A673 (cell line): Measurements from ENCODE around the gene OSBPL6. TPM values are rescaled to one million over a fixed set of nuclear protein-coding genes. Genes with fewer than 3 reads are reported as not detected.

Experiments
- BruUV-seq: library from RNA; stranded (reverse); fragments of 400-500 nt; replicated peaks from 2 replicates; lab custom pipeline; 2021; lab: Mats Ljungman, UMichigan
- CTCF ChIA-PET: fragments of 300-600 bp; sonication (Branson Sonifier 250); formaldehyde crosslinking; loops from one replicate; lab custom pipeline; 2022; ENCODE audit warnings: antibody characterized with exemption; lab: Charles Lee
- POLR2A ChIA-PET: fragments of 300-600 bp; sonication (Branson Sonifier 250); formaldehyde crosslinking; loops from one replicate; lab custom pipeline; 2022; ENCODE audit warnings: antibody characterized with exemption; ENCODE audit not compliant: low non-redundant PET; lab: Charles Lee
- DNase-seq: peaks from one replicate; pipeline ENCODE4 v3.0.0-alpha.2; 2015; ENCODE audit warnings: low spot score
- H3K27ac ChIP-seq: fragments of 200-600 bp; sonication (generic); 2 replicates; pipeline ENCODE4 v1.5.1; 2016; ENCODE audit warnings: mixed run types, low read depth, mild to moderate bottlenecking, mixed read lengths, antibody characterized with exemption, low read length; ENCODE audit not compliant: poor library complexity, severe bottlenecking
- H3K27me3 ChIP-seq: fragments of 200-600 bp; sonication (generic); replicated peaks from 2 replicates; pipeline ENCODE4 v1.6.1; 2017; ENCODE audit warnings: mixed run types, low read depth, mild to moderate bottlenecking, mixed read lengths, antibody characterized with exemption, low read length; ENCODE audit not compliant: insufficient read depth, poor library complexity
- H3K36me3 ChIP-seq: fragments of 200-600 bp; sonication (generic); 2 replicates; pipeline ENCODE4 v1.6.1; 2016; ENCODE audit warnings: mixed run types, mild to moderate bottlenecking, mixed read lengths, antibody characterized with exemption, low read length; ENCODE audit not compliant: insufficient read depth, poor library complexity, severe bottlenecking
- H3K4me1 ChIP-seq: fragments of 200-600 bp; sonication (generic); 2 replicates; pipeline ENCODE4 v1.6.1; 2017; ENCODE audit warnings: mixed run types, mild to moderate bottlenecking, mixed read lengths, antibody characterized with exemption, low read length; ENCODE audit not compliant: insufficient read depth, poor library complexity, severe bottlenecking
- H3K4me3 ChIP-seq: fragments of 200-600 bp; sonication (generic); 2 replicates; pipeline ENCODE4 v1.5.1; 2016; ENCODE audit warnings: low read depth, mixed run types, mild to moderate bottlenecking, mixed read lengths, low read length; ENCODE audit not compliant: poor library complexity, severe bottlenecking
- H3K9me3 ChIP-seq: fragments of 200-600 bp; sonication (generic); 2 replicates; pipeline ENCODE4 v1.6.1; 2016; ENCODE audit warnings: mixed run types, low read depth, mild to moderate bottlenecking, mixed read lengths, antibody characterized with exemption, low read length; ENCODE audit not compliant: poor library complexity, severe bottlenecking
- EZH2 ChIP-seq: fragments of 200-600 bp; sonication (generic); IDR thresholded peaks from 2 replicates; pipeline ENCODE4 v1.6.1; 2017; ENCODE audit warnings: borderline replicate concordance, low read depth, mild to moderate bottlenecking, mixed read lengths, antibody characterized with exemption, low read length; ENCODE audit not compliant: poor library complexity, severe bottlenecking
- intact Hi-C: fragments of 100-400 bp; cut with micrococcal nuclease; formaldehyde crosslinking; loops from one replicate; pipeline ENCODE4 v1.10.0; 2022; ENCODE audit not compliant: unreplicated experiment
- total RNA-seq: library from RNA; stranded (reverse); gene quantifications from 2 replicates; pipeline ENCODE4 v1.2.3, GENCODE V29; 2021
- TF ChIP-seq, protein P1 (sequence below): fragments of 300-800, 200-600 bp; sonication (generic); conservative IDR thresholded peaks from 2 replicates; pipeline ENCODE4 v1.5.1; 2017; ENCODE audit warnings: low read depth, mild to moderate bottlenecking, antibody characterized with exemption, low read length, moderate library complexity, mixed read lengths

The OSBPL6 gene
- total RNA-seq, 1 experiment from 2014 or later: 19.3 TPM

DNA sequence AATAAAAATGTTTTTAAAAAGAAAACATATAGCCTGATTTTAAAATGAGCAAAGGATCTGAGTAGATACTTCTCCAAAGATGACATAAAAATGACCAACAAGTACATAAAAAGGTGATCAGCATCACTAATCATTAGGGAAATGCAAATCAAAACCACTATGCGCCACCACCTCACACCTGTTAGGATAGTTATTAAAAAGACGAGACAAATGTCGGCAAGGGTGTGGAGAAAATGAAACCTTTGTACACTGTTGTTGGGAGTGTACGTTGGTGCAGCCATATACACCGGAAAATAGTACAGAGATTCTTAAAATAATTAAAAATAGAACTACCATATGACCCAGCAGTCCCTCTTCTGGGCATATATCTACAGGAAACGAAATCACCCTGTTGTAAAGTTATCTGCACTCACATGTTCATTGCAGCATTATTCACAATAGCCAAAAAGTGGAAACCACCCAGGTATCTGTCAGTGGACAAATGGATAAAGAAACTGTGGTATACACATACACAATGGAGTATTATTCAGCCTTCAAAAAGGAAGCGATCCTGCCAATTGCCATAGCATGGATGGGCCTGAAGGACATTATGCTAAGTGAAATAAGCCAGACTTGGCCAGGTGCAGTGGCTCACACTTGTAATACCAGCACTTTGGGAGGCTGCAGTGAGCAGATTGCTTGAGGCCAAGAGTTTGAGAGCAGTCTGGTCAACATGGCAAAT is 165.0 kb downstream of the OSBPL6 start:
- POLR2A ChIA-PET: interaction anchor here (0.7 kb wide), 1 partner anchor 17 kb away, joined by 5 read pairs; no protein-coding TSS in a partner anchor
- Histone ChIP-seq H3K36me3 (no peaks in the 10 kb centered on the region), H3K27ac (no peak overlapping the region), H3K9me3 (no peaks in the 10 kb centered on the region), H3K4me1 (no peaks in the 10 kb centered on the region), H3K27me3 (no peaks in the 10 kb centered on the region), H3K4me3 (no peak overlapping the region)
- intact Hi-C loops: no loop called here
- CTCF ChIA-PET: no interaction called here
- no peak for DNase-seq
- BruUV-seq: no TSS peak
- TF ChIP-seq EZH2: no peak
- TF ChIP-seq, protein P1, sequence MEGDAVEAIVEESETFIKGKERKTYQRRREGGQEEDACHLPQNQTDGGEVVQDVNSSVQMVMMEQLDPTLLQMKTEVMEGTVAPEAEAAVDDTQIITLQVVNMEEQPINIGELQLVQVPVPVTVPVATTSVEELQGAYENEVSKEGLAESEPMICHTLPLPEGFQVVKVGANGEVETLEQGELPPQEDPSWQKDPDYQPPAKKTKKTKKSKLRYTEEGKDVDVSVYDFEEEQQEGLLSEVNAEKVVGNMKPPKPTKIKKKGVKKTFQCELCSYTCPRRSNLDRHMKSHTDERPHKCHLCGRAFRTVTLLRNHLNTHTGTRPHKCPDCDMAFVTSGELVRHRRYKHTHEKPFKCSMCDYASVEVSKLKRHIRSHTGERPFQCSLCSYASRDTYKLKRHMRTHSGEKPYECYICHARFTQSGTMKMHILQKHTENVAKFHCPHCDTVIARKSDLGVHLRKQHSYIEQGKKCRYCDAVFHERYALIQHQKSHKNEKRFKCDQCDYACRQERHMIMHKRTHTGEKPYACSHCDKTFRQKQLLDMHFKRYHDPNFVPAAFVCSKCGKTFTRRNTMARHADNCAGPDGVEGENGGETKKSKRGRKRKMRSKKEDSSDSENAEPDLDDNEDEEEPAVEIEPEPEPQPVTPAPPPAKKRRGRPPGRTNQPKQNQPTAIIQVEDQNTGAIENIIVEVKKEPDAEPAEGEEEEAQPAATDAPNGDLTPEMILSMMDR: no peak

DNA sequence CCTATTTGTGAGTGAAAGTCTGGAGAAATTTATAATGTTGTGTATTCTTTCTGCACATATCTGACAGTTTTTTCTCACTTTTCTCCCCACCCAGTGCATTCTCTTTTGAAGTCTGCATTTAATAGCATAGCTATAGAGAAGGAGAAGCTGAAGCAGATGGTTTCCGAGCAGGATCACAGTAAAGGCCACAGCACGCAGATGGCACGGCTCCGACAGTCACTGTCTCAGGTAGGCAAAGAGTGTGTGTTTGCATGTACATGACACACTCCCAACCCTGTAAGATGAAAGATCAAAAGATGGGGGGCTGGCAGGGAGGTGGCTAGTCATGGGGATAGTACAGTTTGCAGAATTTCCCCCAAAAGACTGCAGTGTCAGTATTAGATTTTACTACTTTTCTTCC is 167.3 kb downstream of the OSBPL6 start:
- intact Hi-C loops: no loop called here
- TF ChIP-seq EZH2: no peak
- TF ChIP-seq, protein P1: no peak
- H3K27me3 ChIP-seq: no peaks in the 10 kb centered on the region
- no peak for DNase-seq
- BruUV-seq: no TSS peak
- H3K36me3 ChIP-seq: no peaks in the 10 kb centered on the region
- no peak overlapping the region for H3K27ac ChIP-seq
- H3K9me3 ChIP-seq: no peaks in the 10 kb centered on the region
- ChIA-PET POLR2A (no interaction called here), CTCF (no interaction called here)
- H3K4me1 ChIP-seq: no peaks in the 10 kb centered on the region
- no peak overlapping the region for H3K4me3 ChIP-seq

DNA sequence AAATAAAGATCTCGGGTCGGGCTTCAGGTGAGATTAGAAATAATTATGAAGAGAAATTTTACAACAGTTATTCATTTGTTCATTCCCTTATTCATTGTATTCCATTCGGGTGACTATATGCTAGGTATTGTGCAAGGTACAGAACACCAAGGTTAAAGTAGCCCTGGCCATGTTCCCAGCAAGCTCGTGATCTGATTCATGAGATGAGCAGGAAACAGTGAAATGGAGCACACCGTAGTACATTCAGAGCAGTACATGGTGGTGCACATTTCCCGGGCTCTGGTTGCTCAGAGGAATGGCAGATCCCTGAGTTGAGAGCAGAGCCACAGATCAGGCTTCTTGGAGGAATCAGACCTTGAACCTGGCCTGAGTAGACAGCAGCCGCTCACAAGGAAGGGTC is 168.9 kb downstream of the OSBPL6 start:
- no peak overlapping the region for H3K4me3 ChIP-seq
- CTCF ChIA-PET: no interaction called here
- no peaks in the 10 kb centered on the region for H3K36me3 ChIP-seq
- POLR2A ChIA-PET: no interaction called here
- intact Hi-C loops: no loop called here
- no peak for DNase-seq
- no peak for TF ChIP-seq EZH2
- TF ChIP-seq, protein P1: no peak
- no peaks in the 10 kb centered on the region for H3K9me3 ChIP-seq
- no peaks in the 10 kb centered on the region for H3K4me1 ChIP-seq
- no peaks in the 10 kb centered on the region for H3K27me3 ChIP-seq
- BruUV-seq: no TSS peak
- no peak overlapping the region for H3K27ac ChIP-seq
